ENCODE results near the gene REV3L.

- TF ChIP-seq, protein P1, sequence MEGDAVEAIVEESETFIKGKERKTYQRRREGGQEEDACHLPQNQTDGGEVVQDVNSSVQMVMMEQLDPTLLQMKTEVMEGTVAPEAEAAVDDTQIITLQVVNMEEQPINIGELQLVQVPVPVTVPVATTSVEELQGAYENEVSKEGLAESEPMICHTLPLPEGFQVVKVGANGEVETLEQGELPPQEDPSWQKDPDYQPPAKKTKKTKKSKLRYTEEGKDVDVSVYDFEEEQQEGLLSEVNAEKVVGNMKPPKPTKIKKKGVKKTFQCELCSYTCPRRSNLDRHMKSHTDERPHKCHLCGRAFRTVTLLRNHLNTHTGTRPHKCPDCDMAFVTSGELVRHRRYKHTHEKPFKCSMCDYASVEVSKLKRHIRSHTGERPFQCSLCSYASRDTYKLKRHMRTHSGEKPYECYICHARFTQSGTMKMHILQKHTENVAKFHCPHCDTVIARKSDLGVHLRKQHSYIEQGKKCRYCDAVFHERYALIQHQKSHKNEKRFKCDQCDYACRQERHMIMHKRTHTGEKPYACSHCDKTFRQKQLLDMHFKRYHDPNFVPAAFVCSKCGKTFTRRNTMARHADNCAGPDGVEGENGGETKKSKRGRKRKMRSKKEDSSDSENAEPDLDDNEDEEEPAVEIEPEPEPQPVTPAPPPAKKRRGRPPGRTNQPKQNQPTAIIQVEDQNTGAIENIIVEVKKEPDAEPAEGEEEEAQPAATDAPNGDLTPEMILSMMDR (conservative IDR thresholded peaks at IDR 0.05 in 1 of 2, IDR thresholded peaks at IDR 0.05 in 1 of 2; ENCODE audit: extremely low read depth in 1 of 2, insufficient read depth in 1 of 2, low read depth in 1 of 2, low read length in 2 of 2), result no peak
- TF ChIP-seq EZH2 (IDR thresholded peaks at IDR 0.05; ENCODE audit: borderline replicate concordance, low read length), result no peak
Measured at GRCh38 chr6:111381728-111382127, 101.3 kb downstream of the REV3L start.

Data from mammary epithelial cell (primary cell).